SK-N-MC (cell line): Measurements from ENCODE around the gene FAM131C.
"Not testable (repeated sequence)": the region's sequence is repeated elsewhere in the genome, so short reads cannot be mapped to it uniquely, and the experiment has no call there.

Experiments
- DNase-seq: peaks from one replicate; pipeline ENCODE4 v3.0.0-alpha.2; 2011; ENCODE audit warnings: low read depth, low spot score
- H3K27ac ChIP-seq: fragments of 200-600 bp; sonication (generic); 2 replicates; pipeline ENCODE4 v1.5.1; 2016; ENCODE audit warnings: mixed run types
- H3K36me3 ChIP-seq: fragments of 200-600 bp; sonication (generic); 2 replicates; pipeline ENCODE4 v1.6.1; 2017; ENCODE audit warnings: antibody characterized with exemption, low read length, mixed read lengths; ENCODE audit not compliant: insufficient read depth
- H3K4me3 ChIP-seq: fragments of 200-600 bp; sonication (generic); 2 replicates; pipeline ENCODE4 v1.5.1; 2016
- H3K9ac ChIP-seq: fragments of 200-600 bp; sonication (generic); 2 replicates; pipeline ENCODE4 v1.8.0; 2017; ENCODE audit warnings: mixed run types, mixed read lengths; ENCODE audit not compliant: insufficient read length
- H3K9me3 ChIP-seq: fragments of 200-600 bp; sonication (generic); 2 replicates; pipeline ENCODE4 v1.6.1; 2017; ENCODE audit warnings: low read depth, mild to moderate bottlenecking, antibody characterized with exemption, low read length, moderate library complexity, mixed read lengths
- EZH2 ChIP-seq: fragments of 200-600 bp; sonication (generic); IDR thresholded peaks from one replicate; pipeline ENCODE4 v1.6.1; 2017; ENCODE audit warnings: antibody characterized with exemption
- FOXP2 ChIP-seq: optimal IDR thresholded peaks from 2 replicates; pipeline ENCODE3; 2011; ENCODE audit warnings: mild to moderate bottlenecking, moderate library complexity; ENCODE audit not compliant: insufficient read depth; ENCODE audit errors: extremely low read length, control extremely low read depth
- POLR2AphosphoS5 ChIP-seq: IDR thresholded peaks from 2 replicates; pipeline ENCODE4 v1.6.1; 2012; ENCODE audit warnings: mild to moderate bottlenecking, low read depth, low read length, borderline replicate concordance

Gene FAM131C

GRCh38 chr1:16041200-16041599 is 32.3 kb downstream of the FAM131C start:
- H3K9ac ChIP-seq: no peak overlapping the region
- TF ChIP-seq FOXP2 (no peak), EZH2 (no peak)
- H3K36me3 ChIP-seq: no peaks in the 10 kb centered on the region
- H3K9me3 ChIP-seq: no peaks in the 10 kb centered on the region
- no peak overlapping the region for H3K27ac ChIP-seq
- no peak for DNase-seq
- no peak overlapping the region for H3K4me3 ChIP-seq

- H3K36me3 ChIP-seq, H3K9me3 ChIP-seq, H3K27ac ChIP-seq, H3K4me3 ChIP-seq, DNase-seq, H3K9ac ChIP-seq: not testable (repeated sequence)
Observed at GRCh38 chr1:16039871-16040270, 33.6 kb downstream of the FAM131C start.

- Histone ChIP-seq H3K36me3 (no peaks in the 10 kb centered on the region), H3K9ac (no peak overlapping the region), H3K4me3 (no peak overlapping the region), H3K27ac (no peak overlapping the region), H3K9me3 (no peaks in the 10 kb centered on the region)
- TF ChIP-seq EZH2 (no peak), FOXP2 (no peak), POLR2AphosphoS5 (no peak)
- no peak for DNase-seq
Observed at GRCh38 chr1:16038620-16038912, 34.9 kb downstream of the FAM131C start.

GRCh38 chr1:16036461-16036860 is 37.0 kb downstream of the FAM131C start:
- DNase-seq, H3K9ac ChIP-seq, H3K27ac ChIP-seq, H3K9me3 ChIP-seq, H3K4me3 ChIP-seq, H3K36me3 ChIP-seq: not testable (repeated sequence)

- H3K27ac ChIP-seq, H3K9me3 ChIP-seq, DNase-seq, H3K4me3 ChIP-seq, H3K9ac ChIP-seq, H3K36me3 ChIP-seq: not testable (repeated sequence)
Observed at GRCh38 chr1:16033103-16033632, 40.3 kb downstream of the FAM131C start.

- TF ChIP-seq POLR2AphosphoS5: no peak
- TF ChIP-seq FOXP2: no peak
- no peak for TF ChIP-seq EZH2
- DNase-seq: no peak
- H3K27ac ChIP-seq: no peak overlapping the region
Observed at GRCh38 chr1:16032388-16033102, 40.9 kb downstream of the FAM131C start.

GRCh38 chr1:16031551-16031950 is 41.9 kb downstream of the FAM131C start:
- no peak overlapping the region for H3K9ac ChIP-seq
- no peaks in the 10 kb centered on the region for H3K36me3 ChIP-seq
- no peak overlapping the region for H3K27ac ChIP-seq
- no peak overlapping the region for H3K4me3 ChIP-seq
- H3K9me3 ChIP-seq: no peaks in the 10 kb centered on the region
- TF ChIP-seq EZH2 (no peak), FOXP2 (no peak), POLR2AphosphoS5 (no peak)
- no peak for DNase-seq

More at GRCh38 chr1:16032388-16033102, 40.9 kb downstream of the FAM131C start:
- Histone ChIP-seq H3K4me3 (no peak overlapping the region), H3K9me3 (no peaks in the 10 kb centered on the region), H3K36me3 (no peaks in the 10 kb centered on the region), H3K9ac (no peak overlapping the region)

- TF ChIP-seq EZH2: no peak
- TF ChIP-seq FOXP2: no peak
- no peak for TF ChIP-seq POLR2AphosphoS5
- no peaks in the 10 kb centered on the region for H3K36me3 ChIP-seq
- H3K9me3 ChIP-seq: no peaks in the 10 kb centered on the region
- H3K27ac ChIP-seq: no peak overlapping the region
- no peak overlapping the region for H3K4me3 ChIP-seq
- DNase-seq: no peak
- no peak overlapping the region for H3K9ac ChIP-seq
Observed at GRCh38 chr1:16029288-16029687, 44.2 kb downstream of the FAM131C start.

GRCh38 chr1:16029003-16029268 is 44.5 kb downstream of the FAM131C start:
- DNase-seq, H3K36me3 ChIP-seq, H3K9me3 ChIP-seq, H3K9ac ChIP-seq, H3K27ac ChIP-seq, H3K4me3 ChIP-seq: not testable (repeated sequence)
